Measurements from ENCODE around the gene PLXDC2. TPM values are rescaled to one million over a fixed set of nuclear protein-coding genes. Genes with fewer than 3 reads are reported as not detected.
A peak's percentile ranks its signal among the peaks of the same experiment; 100 is the strongest.

PLXDC2 gene
- polyA plus RNA-seq, 4 donors = 33.9 to 41.6 (median 34.8) TPM

DNA sequence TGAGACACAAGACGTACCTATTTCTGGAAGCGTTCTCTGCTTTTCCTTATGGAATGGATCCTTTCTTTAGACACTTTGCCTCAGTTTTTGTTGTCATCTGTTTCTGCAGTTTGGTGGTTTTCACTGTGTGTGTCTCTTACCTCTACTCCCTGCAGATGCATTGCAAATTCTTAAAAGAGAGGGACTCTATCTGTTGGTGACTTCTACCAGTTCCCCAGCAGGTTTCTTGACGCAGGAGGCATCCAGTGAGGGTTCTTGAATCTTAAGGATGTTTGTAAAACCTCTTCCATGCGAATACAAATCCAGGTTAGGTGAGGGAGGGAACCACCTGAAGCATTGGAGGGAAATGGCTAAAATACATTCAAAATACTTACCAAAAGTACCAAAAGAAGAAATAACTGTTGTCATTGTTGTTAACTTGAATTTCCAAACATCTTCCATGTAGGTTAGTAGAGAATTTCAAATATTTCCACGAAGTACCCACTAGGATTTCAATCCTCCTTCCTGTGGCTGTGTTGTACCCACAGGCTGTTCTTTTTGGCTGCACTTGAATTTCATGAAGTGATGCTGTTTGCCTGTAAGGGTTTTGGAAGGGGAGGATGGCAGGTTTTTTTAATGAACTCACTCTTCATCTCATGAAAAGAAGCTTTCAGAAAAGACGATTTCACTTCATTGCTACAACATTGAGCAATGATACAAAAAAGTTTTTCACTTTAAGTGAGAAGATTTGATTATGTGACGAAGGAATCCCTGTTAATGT lies 32.2 kb downstream of the PLXDC2 start:
- DNase-seq (ENCODE audit: low read depth in 4 of 4, low spot score in 3 of 4) = no peak

- DNase-seq (ENCODE audit: low read depth in 4 of 4, low spot score in 3 of 4) = no peak
Observed at GRCh38 chr10:19853831-19854230, 37.6 kb downstream of the PLXDC2 start.

- no peak for DNase-seq (ENCODE audit: low read depth in 4 of 4, low spot score in 3 of 4)
Observed at GRCh38 chr10:19857876-19858275, 41.6 kb downstream of the PLXDC2 start.

GRCh38 chr10:19860107-19860506 lies 43.9 kb downstream of the PLXDC2 start:
- no peak for DNase-seq (ENCODE audit: low read depth in 4 of 4, low spot score in 3 of 4)

DNA sequence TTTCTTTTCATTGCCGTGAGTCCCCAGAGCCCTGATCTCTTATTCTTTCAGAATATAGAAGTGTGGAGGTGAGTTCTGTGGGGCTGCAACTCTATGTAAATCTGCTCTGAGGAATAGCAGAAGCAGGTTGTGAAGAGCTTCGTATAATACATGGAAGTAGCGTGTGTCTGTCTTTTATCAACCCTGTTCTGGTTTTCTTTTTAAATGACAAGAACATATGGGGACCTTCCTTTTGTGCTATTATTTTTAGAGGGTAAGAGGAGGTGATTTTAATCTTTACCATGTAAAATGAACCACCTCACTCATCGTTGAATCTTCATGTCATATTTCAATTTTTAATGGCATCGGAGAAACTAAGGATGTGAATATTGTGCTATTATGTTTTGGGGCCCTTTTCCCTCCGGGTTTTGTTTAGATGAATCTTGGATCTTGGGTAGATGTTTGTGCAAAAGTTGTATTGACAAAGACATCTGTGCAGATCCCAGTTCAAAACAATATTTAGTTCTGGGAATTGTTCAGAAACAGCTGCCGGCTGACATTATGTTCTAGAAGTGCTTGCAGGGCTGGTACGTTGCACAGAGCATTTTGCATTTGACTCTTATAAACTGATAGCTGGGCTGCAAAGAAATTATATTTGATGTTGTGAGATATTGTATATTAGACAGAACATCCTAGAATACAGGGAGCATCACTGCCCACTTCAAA lies 46.7 kb downstream of the PLXDC2 start:
- DNase-seq (ENCODE audit: low read depth in 4 of 4, low spot score in 3 of 4) = no peak

DNA sequence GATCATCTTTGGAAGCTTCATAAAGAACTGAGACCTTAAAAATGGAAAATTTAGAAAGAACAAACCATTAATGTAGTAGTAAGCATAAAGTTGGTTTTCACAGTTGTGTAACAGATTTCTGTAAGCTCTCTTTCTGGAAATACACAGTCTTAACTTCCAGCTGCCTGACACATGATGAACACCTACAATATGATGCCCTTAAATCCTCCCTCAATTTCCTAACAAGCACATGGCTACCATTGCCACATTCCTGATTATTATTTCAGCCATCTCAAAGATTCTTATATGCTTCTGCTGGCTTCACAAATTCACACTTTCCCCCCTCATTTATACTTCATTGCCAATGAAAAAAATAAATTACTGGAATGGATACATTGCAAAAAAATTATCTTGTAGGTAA lies 49.4 kb downstream of the PLXDC2 start:
- DNase-seq (ENCODE audit: low read depth in 4 of 4, low spot score in 3 of 4) = no peak

GRCh38 chr10:19869370-19869769 lies 53.1 kb downstream of the PLXDC2 start:
- DNase-seq (ENCODE audit: low read depth in 4 of 4, low spot score in 3 of 4) = no peak

- DNase-seq (ENCODE audit: low read depth in 4 of 4, low spot score in 3 of 4) = no peak
Observed at GRCh38 chr10:19872504-19873271, 56.5 kb downstream of the PLXDC2 start.

GRCh38 chr10:19874190-19874589 lies 58.0 kb downstream of the PLXDC2 start:
- DNase-seq (ENCODE audit: low read depth in 4 of 4, low spot score in 3 of 4) = no peak

- DNase-seq (ENCODE audit: low read depth in 4 of 4, low spot score in 3 of 4) = no peak
Observed at GRCh38 chr10:19874791-19875190, 58.6 kb downstream of the PLXDC2 start.

DNA sequence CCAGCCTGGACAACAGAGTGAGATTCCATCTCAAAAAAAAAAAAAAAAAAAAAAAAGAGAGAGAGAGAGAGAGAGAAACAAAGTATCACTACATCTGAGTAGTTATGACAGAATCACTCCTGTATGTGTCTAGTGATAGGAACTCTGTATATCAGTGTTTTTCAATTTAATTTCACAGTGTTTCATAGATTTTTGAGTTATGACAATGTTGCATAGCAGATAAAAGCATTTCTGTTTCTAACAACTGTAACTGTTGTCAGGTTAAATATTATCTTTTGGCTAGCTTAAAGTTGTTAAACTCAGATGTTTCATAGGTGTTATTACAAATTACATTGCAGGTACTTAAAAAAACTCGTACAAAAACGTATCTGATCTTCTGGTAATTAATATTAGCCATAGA lies 60.3 kb downstream of the PLXDC2 start:
- no peak for DNase-seq (ENCODE audit: low read depth in 4 of 4, low spot score in 3 of 4)

- no peak for DNase-seq (ENCODE audit: low read depth in 4 of 4, low spot score in 3 of 4)
Observed at GRCh38 chr10:19877466-19878255, 61.4 kb downstream of the PLXDC2 start.

GRCh38 chr10:19882621-19883020 lies 66.4 kb downstream of the PLXDC2 start:
- DNase-seq (ENCODE audit: low read depth in 4 of 4, low spot score in 3 of 4) = no peak

DNA sequence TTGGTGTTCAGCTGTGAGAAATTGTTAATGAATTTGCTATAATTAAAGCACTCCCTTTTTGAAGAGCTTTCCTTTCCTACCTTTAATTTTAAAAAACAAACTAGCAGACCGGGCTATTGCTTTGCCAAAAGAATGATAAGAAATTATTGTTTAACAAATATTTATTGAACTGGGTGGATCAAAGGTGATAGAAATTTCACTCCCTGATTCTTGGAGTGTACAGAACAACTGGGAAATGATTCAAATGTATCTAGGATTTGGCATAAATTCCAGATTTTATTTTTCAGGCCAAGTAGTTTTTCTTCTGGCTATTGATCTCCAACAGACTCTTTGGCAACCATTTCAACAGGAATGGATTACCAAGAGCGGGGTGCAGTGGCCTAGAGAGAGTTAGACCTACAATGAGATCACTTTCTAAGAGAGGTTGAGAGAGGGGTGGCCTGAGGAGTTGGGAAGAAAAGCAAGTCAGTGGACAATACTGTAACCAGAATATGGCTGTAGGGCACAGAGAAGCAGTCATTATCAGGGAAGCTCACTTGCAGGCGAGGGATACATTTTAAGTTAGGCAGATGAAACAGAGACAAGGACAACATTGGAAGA lies 71.9 kb downstream of the PLXDC2 start:
- no peak for DNase-seq (ENCODE audit: low read depth in 4 of 4, low spot score in 3 of 4)

- DNase-seq (ENCODE audit: low read depth in 4 of 4, low spot score in 3 of 4) = peak in 1 of 4 donors; percentile 20
Observed at GRCh38 chr10:19889256-19889655, 73.0 kb downstream of the PLXDC2 start.

GRCh38 chr10:19891429-19891828 lies 75.2 kb downstream of the PLXDC2 start:
- no peak for DNase-seq (ENCODE audit: low read depth in 4 of 4, low spot score in 3 of 4)

DNA sequence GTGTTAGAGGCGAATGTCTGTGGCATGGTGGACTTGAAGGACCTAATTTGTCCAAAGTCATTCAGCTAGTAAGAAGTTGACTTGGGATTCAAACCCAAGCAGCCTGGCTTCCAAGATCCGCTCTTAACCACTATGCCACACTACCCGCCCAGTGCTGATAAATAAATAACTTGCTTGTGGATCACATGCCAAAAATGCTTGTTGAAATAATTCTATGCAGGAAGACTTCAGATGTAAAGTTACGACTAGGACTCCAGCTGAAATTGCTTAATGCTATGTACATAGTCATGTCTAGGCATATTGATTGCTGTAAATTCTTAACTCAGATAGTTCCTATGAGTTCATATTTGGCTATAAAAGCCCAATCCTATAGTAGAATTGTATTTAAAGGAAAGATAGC lies 76.0 kb downstream of the PLXDC2 start:
- DNase-seq (ENCODE audit: low read depth in 4 of 4, low spot score in 3 of 4) = no peak

DNA sequence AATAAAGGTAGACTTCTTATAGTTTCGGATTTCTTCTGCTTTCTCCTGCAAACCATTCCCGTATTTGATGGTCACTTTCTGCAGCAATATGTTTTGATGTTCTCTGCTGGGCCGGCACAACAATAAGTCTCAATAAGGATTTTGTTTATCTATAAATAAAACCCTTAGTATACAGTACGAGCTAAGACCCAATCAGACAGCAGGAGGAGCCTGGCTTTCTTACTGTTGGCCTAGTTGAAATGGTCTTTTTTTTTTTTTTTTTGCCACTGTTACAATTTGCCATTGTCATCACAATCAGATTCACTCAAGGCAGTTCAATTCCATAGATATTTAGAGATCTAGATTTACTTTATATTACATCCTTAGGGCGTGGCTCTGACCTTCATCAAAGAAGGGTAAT lies 76.4 kb downstream of the PLXDC2 start:
- no peak for DNase-seq (ENCODE audit: low read depth in 4 of 4, low spot score in 3 of 4)

GRCh38 chr10:19895500-19895899 lies 79.3 kb downstream of the PLXDC2 start:
- DNase-seq (ENCODE audit: low read depth in 4 of 4, low spot score in 3 of 4) = no peak

GRCh38 chr10:19902456-19902855 lies 86.2 kb downstream of the PLXDC2 start:
- DNase-seq (ENCODE audit: low read depth in 4 of 4, low spot score in 3 of 4) = no peak

Data from right renal pelvis (tissue), 4 donors.